Omental fat pad (tissue), 4 donors: ENCODE results near the gene DOCK2. TPM values are rescaled to one million over a fixed set of nuclear protein-coding genes. Genes with fewer than 3 reads are reported as not detected.

Source experiments
- ATAC-seq: fragments of 150-250 bp; one replicate; pipeline ENCODE4 v1.9.1; 2016; ENCODE audit warnings: mild to moderate bottlenecking, moderate library complexity; ENCODE audit not compliant: low FRiP score
- DNase-seq: peaks from one replicate; pipeline ENCODE4 v3.0.0-alpha.2; 2019; ENCODE audit warnings: low spot score
- CTCF ChIP-seq, 3 donors: fragments of 450-650 bp; IDR thresholded peaks; one replicate each; pipeline ENCODE4 v1.5.1; 2016 to 2017; ENCODE audit warnings: antibody characterized with exemption in 3 of 3, mild to moderate bottlenecking in 3 of 3, moderate library complexity in 2 of 3
- total RNA-seq, 4 donors: library from RNA; depleted of rRNA; stranded (reverse); fragments of >200 nt; gene quantifications; one replicate each; pipeline ENCODE4 v1.1.0, GENCODE V29; 2016

Gene DOCK2
- total RNA-seq, 4 donors from 2014 or later = 28.4 to 55.6 (median 41.3) TPM

- TF ChIP-seq CTCF (IDR thresholded peaks at IDR 0.05) = peak in 1 of 3 donors; percentile 68
- DNase-seq = peak; percentile 44
- ATAC-seq = peak; percentile 91
These were observed 343.5 kb downstream of the DOCK2 start, which contains the start of gene INSYN2B for GRCh38 chr5:169980418-169981053. Gene INSYN2B, minus strand, starts transcription at chr5:169980495. Its CDS starts 96,597 bp downstream, at chr5:169883898.

GRCh38 chr5:169988206-169988605, 351.1 kb downstream of the DOCK2 start:
- no peak for ATAC-seq
- no peak for DNase-seq
- no peak for TF ChIP-seq CTCF (IDR thresholded peaks at IDR 0.05)

GRCh38 chr5:169988947-169989346, 351.9 kb downstream of the DOCK2 start:
- no peak for TF ChIP-seq CTCF (IDR thresholded peaks at IDR 0.05)
- no peak for ATAC-seq
- DNase-seq = no peak

GRCh38 chr5:169989365-169989764, 352.3 kb downstream of the DOCK2 start:
- no peak for TF ChIP-seq CTCF (IDR thresholded peaks at IDR 0.05)
- DNase-seq (no peak), ATAC-seq (no peak)

GRCh38 chr5:169991115-169991869, 354.2 kb downstream of the DOCK2 start:
- no peak for ATAC-seq
- no peak for TF ChIP-seq CTCF (IDR thresholded peaks at IDR 0.05)

GRCh38 chr5:169992789-169993484, 355.9 kb downstream of the DOCK2 start:
- ATAC-seq (no peak), DNase-seq (no peak)
- no peak for TF ChIP-seq CTCF (IDR thresholded peaks at IDR 0.05)

More at GRCh38 chr5:169991115-169991869, 354.2 kb downstream of the DOCK2 start:
- DNase-seq = no peak
